NB4 (cell line): ENCODE results near the gene LMO7.

Source experiments
- CTCF ChIP-seq: IDR thresholded peaks from one replicate; pipeline ENCODE4 v1.5.1; 2012; ENCODE audit warnings: low read depth, low read length
- MAX ChIP-seq: IDR thresholded peaks from 2 replicates; pipeline ENCODE4 v1.6.1; 2011; ENCODE audit warnings: low read depth, low read length
- POLR2A ChIP-seq: IDR thresholded peaks from 2 replicates; pipeline ENCODE4 v1.6.1; 2011; ENCODE audit warnings: mild to moderate bottlenecking; ENCODE audit not compliant: insufficient read length; ENCODE audit errors: extremely low read depth

GRCh38 chr13:75641026-75641425 lies 4.9 kb downstream of the LMO7 start:
- no peak for TF ChIP-seq CTCF
- no peak for TF ChIP-seq POLR2A
- TF ChIP-seq MAX = no peak
